H1 (cell line): ENCODE results near the gene OPCML. TPM values are rescaled to one million over a fixed set of nuclear protein-coding genes. Genes with fewer than 3 reads are reported as not detected.

Experiments used
- CTCF ChIA-PET: fragments of 300-600 bp; sonication (Branson Sonifier 250); formaldehyde crosslinking; loops from one replicate; lab custom pipeline; 2021; ENCODE audit not compliant: partially characterized antibody; lab: Charles Lee
- POLR2A ChIA-PET: fragments of 300-600 bp; sonication (Branson Sonifier 250); formaldehyde crosslinking; loops from one replicate; lab custom pipeline; 2021; ENCODE audit warnings: inconsistent platforms; ENCODE audit not compliant: partially characterized antibody; lab: Charles Lee
- DNase-seq, 2 experiments: peaks; one replicate each; pipeline versions ENCODE4 v3.0.0 to v3.0.0-alpha.2; 2010 to 2022; ENCODE audit warnings: low spot score in 2 of 2, low read depth in 1 of 2, mixed read lengths in 1 of 2
- FAIRE-seq: peaks from 2 replicates; lab custom pipeline; 2011; peaks lifted over from hg19 to GRCh38; lab: Jason Lieb, UNC
- H2AFZ ChIP-seq: 2 replicates; pipeline ENCODE4 v1.8.1; 2012; ENCODE audit warnings: low read length, inconsistent platforms
- H2AK5ac ChIP-seq: 2 replicates; pipeline ENCODE4 v1.6.1; 2013; ENCODE audit warnings: low read depth, low read length
- H2BK120ac ChIP-seq: replicated peaks from 2 replicates; pipeline ENCODE3; 2013; ENCODE audit warnings: low read depth, low read length, inconsistent platforms
- H2BK12ac ChIP-seq: 2 replicates; pipeline ENCODE4 v1.6.1; 2013; ENCODE audit warnings: low read depth, low read length
- H2BK15ac ChIP-seq: 2 replicates; pipeline ENCODE4 v1.6.1; 2013; ENCODE audit warnings: low read length
- H2BK20ac ChIP-seq: 2 replicates; pipeline ENCODE4 v1.6.1; 2013; ENCODE audit warnings: low read length
- H2BK5ac ChIP-seq: 2 replicates; pipeline ENCODE4 v1.6.1; 2013; ENCODE audit warnings: low read depth, low read length
- H3K14ac ChIP-seq: 2 replicates; pipeline ENCODE4 v1.6.1; 2013; ENCODE audit warnings: inconsistent platforms; ENCODE audit not compliant: insufficient read length
- H3K18ac ChIP-seq: 2 replicates; pipeline ENCODE4 v1.6.1; 2013; ENCODE audit warnings: low read length; ENCODE audit errors: extremely low read depth
- H3K23ac ChIP-seq: 2 replicates; pipeline ENCODE4 v1.6.1; 2013; ENCODE audit warnings: inconsistent platforms; ENCODE audit not compliant: insufficient read length
- H3K23me2 ChIP-seq: 2 replicates; pipeline ENCODE4 v1.6.1; 2013; ENCODE audit warnings: low read depth, low read length
- H3K27ac ChIP-seq: 2 replicates; pipeline ENCODE4 v1.6.1; 2011; ENCODE audit warnings: low read depth, low read length, inconsistent platforms
- H3K27me3 ChIP-seq, 4 experiments: replicated peaks in 1 of 4; 1 replicate in 1 of 4; 2 replicates in 3 of 4; pipeline versions ENCODE4 v1.6.1 to v1.8.1; 2011 to 2013; ENCODE audit warnings: low read length in 3 of 4, mild to moderate bottlenecking in 3 of 4, inconsistent platforms in 2 of 4, mixed read lengths in 2 of 4, moderate library complexity in 1 of 4; ENCODE audit not compliant: control insufficient read depth in 3 of 4, insufficient read depth in 3 of 4; ENCODE audit errors: extremely low read depth in 1 of 4
- H3K36me3 ChIP-seq, 4 experiments: 2 replicates each; pipeline versions ENCODE4 v1.6.1 to v1.8.1; 2011 to 2013; ENCODE audit warnings: mild to moderate bottlenecking in 4 of 4, low read length in 3 of 4, moderate library complexity in 2 of 4, control low read depth in 1 of 4, inconsistent platforms in 1 of 4; ENCODE audit not compliant: insufficient read depth in 4 of 4, control insufficient read depth in 2 of 4
- H3K4ac ChIP-seq: replicated peaks from 2 replicates; pipeline ENCODE3; 2013; ENCODE audit warnings: low read length, low read depth, mixed read lengths, inconsistent platforms; ENCODE audit not compliant: insufficient read length
- H3K4me1 ChIP-seq, 4 experiments: replicated peaks in 1 of 4; 1 replicate in 1 of 4; 2 replicates in 3 of 4; pipeline versions ENCODE4 v1.6.1 to v1.8.1; 2011 to 2013; ENCODE audit warnings: low read length in 3 of 4, inconsistent platforms in 2 of 4, mixed read lengths in 1 of 4; ENCODE audit not compliant: insufficient read depth in 4 of 4, control insufficient read depth in 3 of 4
- H3K4me2 ChIP-seq, 2 experiments: 2 replicates each; pipeline versions ENCODE4 v1.6.1 to v1.8.1; 2011 to 2013; ENCODE audit warnings: low read depth in 2 of 2, low read length in 2 of 2, control low read depth in 1 of 2, inconsistent platforms in 1 of 2, mild to moderate bottlenecking in 1 of 2; ENCODE audit not compliant: insufficient read depth in 1 of 2
- H3K4me3 ChIP-seq, 4 experiments: fragments of 200-600, 300-600 bp in 1 of 4; sonication (generic), shearing (Covaris generic), sonication (Bioruptor Twin) in 1 of 4; 2 replicates each; pipeline versions ENCODE4 v1.5.1 to v1.8.1; 2011 to 2016; ENCODE audit warnings: low read length in 4 of 4, low read depth in 3 of 4, control low read depth in 2 of 4, inconsistent platforms in 2 of 4, mild to moderate bottlenecking in 2 of 4, mixed read lengths in 1 of 4, moderate library complexity in 1 of 4; ENCODE audit not compliant: insufficient read depth in 2 of 4; ENCODE audit errors: extremely low read depth in 1 of 4
- H3K56ac ChIP-seq: replicated peaks from 2 replicates; pipeline ENCODE3; 2013; ENCODE audit warnings: low read depth, mild to moderate bottlenecking, mixed read lengths, low read length, inconsistent platforms; ENCODE audit not compliant: insufficient read length
- H3K79me1 ChIP-seq: 2 replicates; pipeline ENCODE4 v1.6.1; 2013; ENCODE audit warnings: low read depth, low read length, control low read depth
- H3K79me2 ChIP-seq, 2 experiments: 2 replicates each; pipeline versions ENCODE4 v1.6.1 to v1.8.1; 2012 to 2013; ENCODE audit warnings: low read length in 2 of 2, mild to moderate bottlenecking in 2 of 2, inconsistent platforms in 1 of 2; ENCODE audit not compliant: insufficient read depth in 2 of 2, control insufficient read depth in 1 of 2
- H3K9ac ChIP-seq, 4 experiments: replicated peaks in 1 of 4; 1 replicate in 1 of 4; 2 replicates in 3 of 4; pipeline versions ENCODE4 v1.6.1 to v1.8.1; 2011 to 2013; ENCODE audit warnings: low read depth in 3 of 4, low read length in 3 of 4, control low read depth in 2 of 4, mild to moderate bottlenecking in 2 of 4, moderate library complexity in 2 of 4, inconsistent platforms in 1 of 4; ENCODE audit errors: extremely low read depth in 1 of 4
- H3K9me3 ChIP-seq, 2 experiments: 2 replicates each; pipeline versions ENCODE4 v1.6.1 to v1.8.1; 2012 to 2013; ENCODE audit warnings: mild to moderate bottlenecking in 2 of 2, moderate library complexity in 2 of 2, control low read depth in 1 of 2, inconsistent platforms in 1 of 2, low read depth in 1 of 2, low read length in 1 of 2, mixed read lengths in 1 of 2; ENCODE audit not compliant: insufficient read depth in 2 of 2
- H4K20me1 ChIP-seq, 2 experiments: replicated peaks in 1 of 2; 2 replicates each; pipeline versions ENCODE3 to v1.8.1; 2011 to 2013; ENCODE audit warnings: inconsistent platforms in 2 of 2, low read length in 2 of 2, mild to moderate bottlenecking in 1 of 2; ENCODE audit not compliant: insufficient read depth in 2 of 2, control insufficient read depth in 1 of 2
- H4K5ac ChIP-seq: 2 replicates; pipeline ENCODE4 v1.6.1; 2013; ENCODE audit warnings: low read length, low read depth, mixed read lengths, inconsistent platforms; ENCODE audit not compliant: insufficient read length
- H4K8ac ChIP-seq: 2 replicates; pipeline ENCODE4 v1.8.0; 2013; ENCODE audit warnings: mild to moderate bottlenecking, moderate library complexity, low read length, inconsistent platforms; ENCODE audit not compliant: insufficient read depth; ENCODE audit errors: extremely low read depth
- H4K91ac ChIP-seq: replicated peaks from 2 replicates; pipeline ENCODE3; 2013; ENCODE audit warnings: low read length, mixed read lengths, inconsistent platforms; ENCODE audit not compliant: insufficient read length
- BCL11A ChIP-seq, 2 experiments: IDR thresholded peaks; one replicate each; pipeline ENCODE4 v1.6.1; 2011; ENCODE audit warnings: low read depth in 2 of 2, low read length in 2 of 2, mild to moderate bottlenecking in 2 of 2
- CBX8 ChIP-seq: fragments of 300-800, 300-1000 bp; sonication (generic); IDR thresholded peaks from 2 replicates; pipeline ENCODE4 v1.7.1; 2016; ENCODE audit warnings: low read depth, low read length, borderline replicate concordance
- E2F6 ChIP-seq: IDR thresholded peaks from 2 replicates; pipeline ENCODE4 v1.6.1; 2012; ENCODE audit warnings: inconsistent platforms
- MAFK ChIP-seq: IDR thresholded peaks from 2 replicates; pipeline ENCODE4 v1.6.1; 2012; ENCODE audit warnings: low read depth, mild to moderate bottlenecking, improper control_type of control experiment, low read length
- WGBS, 2 experiments: shearing (Covaris generic) in 1 of 2; methylation state at CpG; one replicate each; pipeline versions ENCODE4 v1.1.6 to v1.1.7; 2013 to 2015; ENCODE audit warnings: low lambda C conversion rate in 2 of 2, mixed read lengths in 2 of 2, inconsistent platforms in 1 of 2, low coverage in 1 of 2, missing lambda C conversion rate in 1 of 2; ENCODE audit not compliant: insufficient replicate concordance in 2 of 2, insufficient coverage in 1 of 2, insufficient read length in 1 of 2; ENCODE audit errors: extremely low coverage in 1 of 2, missing lambda C conversion rate in 1 of 2; 5-methylcytosine and 5-hydroxymethylcytosine counted together
- polyA plus RNA-seq, 7 experiments: library from polyadenylated mRNA; depleted of rRNA in 3 of 7; stranded (reverse) in 5 of 7; unstranded in 2 of 7; fragments of >200 nt in 5 of 7; fragments of 200-250 nt in 2 of 7; gene quantifications; 1 replicate in 5 of 7; 2 replicates in 1 of 7; 4 replicates in 1 of 7; pipeline versions ENCODE4 v1.2.1 to v1.2.3, GENCODE V29; 2011 to 2013; ENCODE audit warnings: missing spikeins in 2 of 7, mixed read lengths in 2 of 7
- total RNA-seq: library from RNA; stranded (reverse); fragmentation: NEBNext Ultra II Directional; extraction: Animal tissue kit (Norgen Biotek cat#: 25700); gene quantifications from 2 replicates; pipeline ENCODE4 v1.2.1, GENCODE V29; 2021

The OPCML gene
- total and polyA plus RNA-seq, 2 of the 8 experiments (the other 6 are each of a cell fraction or from before 2014, with no cell fraction given), result 2.3 to 3.1 TPM

- H4K8ac ChIP-seq, result no peak overlapping the region
- H3K56ac ChIP-seq, result no peak overlapping the region
- no peak overlapping the region for H4K91ac ChIP-seq
- no peak overlapping the region for H3K18ac ChIP-seq
- FAIRE-seq (no peak), DNase-seq (no peak)
- no peak overlapping the region for H3K9ac ChIP-seq
- no peak overlapping the region for H3K14ac ChIP-seq
- POLR2A ChIA-PET, result no interaction called here
- H2BK12ac ChIP-seq, result no peak overlapping the region
- no peak overlapping the region for H3K4ac ChIP-seq
- H2BK15ac ChIP-seq, result no peak overlapping the region
- no peak overlapping the region for H4K5ac ChIP-seq
- no peak overlapping the region for H2BK5ac ChIP-seq
- H2BK20ac ChIP-seq, result no peak overlapping the region
- no peaks in the 10 kb centered on the region for H3K23me2 ChIP-seq
- H3K79me2 ChIP-seq, result no peaks in the 10 kb centered on the region
- no peaks in the 10 kb centered on the region for H3K9me3 ChIP-seq
- no peak overlapping the region for H3K4me2 ChIP-seq
- H3K4me1 ChIP-seq, result peaks cover 1 to 20% (median 9%) of the 10 kb centered on the region in 4 experiments; a peak in 6 of 7 replicates
- no peak overlapping the region for H3K27ac ChIP-seq
- no peak overlapping the region for H2AK5ac ChIP-seq
- no peaks in the 10 kb centered on the region for H3K36me3 ChIP-seq
- H3K4me3 ChIP-seq, result no peak overlapping the region
- no peak overlapping the region for H3K23ac ChIP-seq
- H4K20me1 ChIP-seq, result no peaks in the 10 kb centered on the region
- no peak overlapping the region for H2BK120ac ChIP-seq
- no peaks in the 10 kb centered on the region for H3K27me3 ChIP-seq
- H2AFZ ChIP-seq, result no peak overlapping the region
- H3K79me1 ChIP-seq, result no peaks in the 10 kb centered on the region
- WGBS, 2 experiments, result 88% methylated on average over 5 of the region's 5 CpGs; no CpG with 5 or more reads in 1 of the 2 experiments
- CTCF ChIA-PET, result interaction anchor here (1.2 kb wide), 1 partner anchor 143 kb away, joined by 3 read pairs; no protein-coding TSS in a partner anchor
- no peak for TF ChIP-seq E2F6
- no peak for TF ChIP-seq CBX8
- no peak for TF ChIP-seq BCL11A (IDR thresholded peaks at IDR 0.05; ENCODE audit: low read depth in 2 of 2, low read length in 2 of 2)
- no peak for TF ChIP-seq MAFK
These were observed 1077.3 kb downstream of the OPCML start for GRCh38 chr11:132455044-132455443.
